HG03565 (cell line): ENCODE data around the gene CDC5L.

ENCODE experiments used
- ATAC-seq: cut with Tn5 transposase; IDR thresholded peaks from one replicate; pipeline ENCODE4 v1.9.1; 2021; ENCODE audit warnings: mild to moderate bottlenecking, moderate library complexity; ENCODE audit not compliant: unreplicated experiment

CDC5L gene

DNA sequence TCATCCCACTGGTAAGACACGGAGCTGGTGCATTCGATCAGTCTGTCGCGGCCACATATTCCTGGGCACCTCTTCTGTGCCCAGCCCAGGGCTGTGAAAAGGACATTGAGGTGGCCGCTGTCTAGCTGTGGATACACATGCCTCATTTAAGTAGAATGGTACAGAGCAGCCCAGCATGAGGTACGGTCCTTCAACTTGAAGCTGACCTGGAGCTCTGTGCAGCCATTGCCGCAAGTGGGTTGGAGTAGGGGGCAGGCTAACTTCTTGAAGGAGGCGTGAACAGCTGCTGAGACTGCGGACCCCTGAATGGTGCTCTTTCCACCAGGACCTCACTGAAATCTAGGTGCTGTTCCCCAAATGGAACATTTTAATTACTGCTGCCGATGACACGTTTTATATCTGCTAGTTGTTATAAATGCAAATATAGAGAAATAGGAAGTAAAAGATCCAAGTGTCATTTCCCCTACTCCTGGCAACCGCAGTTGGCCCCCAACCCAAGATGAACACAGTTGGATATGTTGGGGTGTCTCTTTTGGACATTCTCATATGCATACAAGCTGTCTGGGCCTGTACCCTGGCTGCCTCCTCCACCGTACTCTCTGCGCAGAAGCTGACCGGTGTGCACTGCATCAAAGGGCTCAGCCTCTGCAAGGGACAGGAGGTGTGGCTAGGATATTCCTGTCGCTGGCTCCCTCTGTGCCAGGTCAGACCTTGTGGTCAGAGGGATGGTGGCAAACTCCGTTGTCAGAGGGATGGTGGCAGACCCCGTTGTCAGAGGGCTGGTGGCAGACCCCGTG lies 86.1 kb downstream of the CDC5L start:
- ATAC-seq: no peak

DNA sequence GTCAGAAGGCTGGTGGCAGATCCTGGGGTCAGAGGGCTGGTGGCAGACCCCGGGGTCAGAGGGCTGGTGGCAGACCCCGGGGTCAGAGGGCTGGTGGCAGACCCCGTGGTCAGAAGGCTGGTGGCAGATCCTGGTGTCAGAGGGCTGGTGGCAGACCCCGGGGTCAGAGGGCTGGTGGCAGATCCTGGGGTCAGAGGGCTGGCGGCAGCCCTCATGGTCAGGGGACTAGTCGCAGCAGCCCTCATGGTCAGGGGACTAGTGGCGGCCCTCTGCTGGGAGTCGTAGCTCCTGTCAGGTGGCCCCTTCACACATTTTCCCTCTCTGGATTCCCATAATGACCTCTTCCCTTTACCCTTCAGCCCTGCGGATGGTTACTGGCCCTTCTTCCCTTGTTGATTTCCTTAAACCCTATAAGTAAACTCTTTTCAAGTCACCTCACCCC lies 86.7 kb downstream of the CDC5L start:
- no peak for ATAC-seq

GRCh38 chr6:44474643-44475042 lies 87.1 kb downstream of the CDC5L start:
- no peak for ATAC-seq

GRCh38 chr6:44475417-44475778 lies 87.9 kb downstream of the CDC5L start:
- no peak for ATAC-seq

- peak; percentile 65 for ATAC-seq
Measured at GRCh38 chr6:44475779-44476434, 88.4 kb downstream of the CDC5L start.

GRCh38 chr6:44476849-44477248 lies 89.3 kb downstream of the CDC5L start:
- ATAC-seq: no peak

- no peak for ATAC-seq
Measured at GRCh38 chr6:44477293-44477894, 89.9 kb downstream of the CDC5L start.

- no peak for ATAC-seq
Measured at GRCh38 chr6:44478158-44478557, 90.7 kb downstream of the CDC5L start.

DNA sequence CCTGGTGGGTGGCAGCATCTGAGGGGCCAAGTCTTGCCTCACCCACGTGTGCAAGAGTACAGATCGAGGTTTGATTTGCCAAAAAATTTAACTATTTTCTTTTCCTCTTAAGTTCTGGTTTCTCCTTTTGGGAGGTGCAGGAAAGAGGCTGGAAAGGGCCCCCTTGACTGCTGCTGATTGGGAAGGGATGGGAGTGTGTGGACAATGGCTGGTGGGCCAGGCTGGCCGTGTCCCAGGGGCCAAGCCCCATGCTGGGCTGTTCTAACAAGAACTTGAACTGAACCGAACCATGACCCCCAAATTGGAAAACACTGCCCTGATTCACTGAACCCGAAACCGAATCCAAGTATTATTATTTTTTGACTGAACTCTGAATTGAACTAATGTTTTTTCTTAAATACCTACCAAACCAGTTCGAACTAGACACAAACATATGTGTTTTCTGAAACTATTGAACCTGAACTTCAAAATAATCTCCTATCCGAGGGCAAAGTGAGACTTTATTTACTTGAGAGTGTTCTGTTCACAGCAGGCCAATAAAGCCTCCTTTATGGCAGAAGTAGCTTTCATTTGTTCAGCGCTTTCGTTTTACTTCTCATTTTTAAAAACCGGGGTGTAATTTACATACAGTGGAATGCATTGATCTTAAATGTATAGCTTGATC lies 91.2 kb downstream of the CDC5L start:
- no peak for ATAC-seq

DNA sequence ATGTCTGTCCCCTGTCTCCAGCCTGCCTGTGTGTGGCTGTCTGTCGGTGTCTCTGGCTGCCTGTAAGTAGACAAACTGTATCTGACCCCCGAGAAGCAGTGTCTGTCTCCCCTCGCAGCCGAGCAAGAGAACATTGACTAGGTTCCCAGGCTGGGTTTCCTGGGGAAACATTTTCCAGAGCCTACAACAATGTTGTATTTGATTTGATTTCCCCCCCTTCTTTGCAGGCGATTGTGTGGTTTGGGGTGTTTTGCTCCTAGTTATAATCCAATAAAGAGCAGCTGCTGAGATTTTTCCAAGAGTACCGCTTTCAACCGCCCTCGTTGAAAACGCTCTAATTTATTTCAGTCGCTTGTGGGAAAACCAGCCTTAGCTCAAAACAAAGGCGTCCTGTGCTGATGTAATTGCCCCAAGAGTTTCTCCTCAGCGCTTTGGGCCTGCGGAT lies 92.6 kb downstream of the CDC5L start:
- ATAC-seq: no peak

GRCh38 chr6:44481056-44481455 lies 93.5 kb downstream of the CDC5L start:
- ATAC-seq: no peak

- no peak for ATAC-seq
Measured at GRCh38 chr6:44481760-44482159, 94.3 kb downstream of the CDC5L start.

DNA sequence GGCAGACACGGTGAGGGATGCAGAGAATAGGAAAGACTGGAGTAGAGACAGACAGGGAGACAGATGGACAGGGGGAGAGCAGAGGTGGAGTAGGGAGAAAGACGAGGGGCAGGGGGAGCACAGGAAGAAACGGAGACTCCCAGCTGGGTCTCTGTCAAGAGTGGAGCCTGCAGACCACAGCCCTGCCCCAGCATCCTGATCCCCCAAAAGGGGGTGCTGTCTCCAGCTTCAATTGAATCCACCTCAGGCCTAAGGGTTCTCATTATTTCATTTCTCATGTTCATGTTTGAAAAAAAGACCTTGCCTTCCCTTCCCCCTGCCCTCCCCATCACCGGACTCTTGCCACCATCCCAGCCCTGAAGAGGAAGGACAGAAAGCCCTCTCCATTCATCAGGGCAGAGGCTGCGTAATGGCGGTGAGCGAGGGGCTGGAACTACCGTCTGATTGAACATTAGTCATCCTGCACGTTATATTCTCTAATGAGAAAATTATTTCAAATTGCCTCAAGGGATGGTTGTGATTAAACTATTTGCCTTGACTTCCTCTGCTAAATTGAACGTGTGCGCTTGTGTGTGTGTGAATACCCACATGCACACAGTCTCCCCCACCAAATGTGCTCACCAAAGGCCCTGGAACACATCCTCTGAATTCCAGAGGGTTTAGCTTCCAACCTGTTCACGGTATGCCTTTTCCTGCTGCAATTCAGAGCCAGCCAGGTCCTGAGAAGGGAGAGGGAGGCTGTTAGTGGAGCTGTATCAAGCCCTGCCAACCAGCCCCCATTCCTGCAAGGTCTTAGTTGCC lies 98.3 kb downstream of the CDC5L start:
- no peak for ATAC-seq

GRCh38 chr6:44487002-44487401 lies 99.5 kb downstream of the CDC5L start:
- no peak for ATAC-seq

- ATAC-seq: no peak
Measured at GRCh38 chr6:44487586-44487985, 100.1 kb downstream of the CDC5L start.

- ATAC-seq: no peak
Measured at GRCh38 chr6:44489910-44490604, 102.6 kb downstream of the CDC5L start.

DNA sequence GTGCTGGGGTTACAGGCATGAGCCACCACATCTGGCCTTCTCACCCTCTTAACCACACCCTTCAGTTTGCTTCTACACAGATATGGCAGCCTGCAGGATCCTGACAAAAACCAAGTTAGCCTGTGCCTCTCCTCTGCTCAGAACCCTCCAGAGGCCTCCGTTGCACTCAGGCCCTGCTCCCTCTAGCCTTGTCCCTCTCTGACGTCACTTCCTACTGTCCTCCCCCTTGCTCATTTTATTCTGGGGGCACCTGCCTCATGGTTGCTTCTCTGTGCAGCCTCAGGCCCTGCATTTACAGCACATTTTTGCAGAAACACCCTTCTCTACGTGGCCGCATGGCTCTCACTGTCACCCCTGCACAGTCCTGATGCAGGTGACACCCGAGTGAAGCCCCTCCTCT lies 105.6 kb downstream of the CDC5L start:
- no peak for ATAC-seq

- no peak for ATAC-seq
Measured at GRCh38 chr6:44493593-44493992, 106.1 kb downstream of the CDC5L start.

DNA sequence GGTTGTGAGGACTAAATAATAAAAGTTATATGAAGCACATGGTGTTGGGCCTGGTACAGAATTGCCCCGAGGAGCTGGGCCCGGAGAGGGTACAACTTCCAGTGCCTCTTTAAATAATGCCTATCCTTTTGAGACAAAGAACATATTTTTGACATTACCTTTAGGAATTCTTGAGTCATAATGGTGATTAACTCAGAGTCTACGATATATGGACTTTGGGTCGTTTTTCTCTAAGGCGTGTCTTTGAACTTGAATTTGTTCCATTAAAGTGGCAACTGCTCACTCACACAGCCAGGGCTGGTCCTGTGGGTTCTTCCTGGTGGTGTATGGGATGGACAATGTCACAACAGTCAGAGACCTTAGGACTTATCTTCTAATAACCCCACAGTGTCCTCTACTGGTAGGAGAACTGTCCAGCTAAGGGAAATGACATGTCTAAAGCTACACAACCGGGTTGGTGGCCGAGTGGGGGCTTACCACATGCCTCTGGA lies 106.5 kb downstream of the CDC5L start:
- ATAC-seq: no peak
